ENCODE results near the gene RPL36. TPM values are rescaled to one million over a fixed set of nuclear protein-coding genes. Genes with fewer than 3 reads are reported as not detected.
"Not testable (repeated sequence)": the region's sequence is repeated elsewhere in the genome, so short reads cannot be mapped to it uniquely, and the experiment has no call there.

The RPL36 gene
- total and polyA plus RNA-seq, 9 of the 15 experiments (the other 6 are each of a cell fraction or from before 2014, with no cell fraction given) = 350 to 3,412 (median 1,507) TPM

DNA sequence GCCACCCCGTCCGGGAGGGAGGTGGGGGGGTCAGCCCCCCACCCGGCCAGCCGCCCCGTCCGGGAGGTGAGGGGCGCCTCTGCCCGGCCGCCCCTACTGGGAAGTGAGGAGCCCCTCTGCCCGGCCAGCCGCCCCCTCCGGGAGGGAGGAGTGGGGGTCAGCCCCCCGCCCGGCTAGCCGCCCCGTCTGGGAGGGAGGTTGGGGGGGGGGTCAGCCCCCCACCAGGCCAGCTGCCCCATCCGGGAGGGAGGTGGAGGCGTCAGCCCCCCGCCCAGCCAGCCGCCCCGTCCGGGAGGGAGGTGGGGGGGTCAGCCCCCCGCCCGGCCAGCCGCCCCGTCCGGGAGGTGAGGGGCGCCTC lies 11.9 kb downstream of the RPL36 start:
- 0 out of 2 replicates have a peak, but pooled peaks have one; percentile 4 for TF ChIP-seq RBFOX2 (IDR thresholded peaks at IDR 0.05; ENCODE audit: low read depth, low read length)
- TF ChIP-seq POLR2G (IDR thresholded peaks at IDR 0.05; ENCODE audit: low read depth, low read length) = peak; percentile 6; the same call in 1 of the 2 replicates
- H3K27ac ChIP-seq (ENCODE audit: extremely low read depth, low read depth, low read length); H3K4me3 ChIP-seq; H3K9me3 ChIP-seq (replicated peaks; ENCODE audit: control insufficient read depth, insufficient read depth, low read depth, low read length); H3K27me3 ChIP-seq (ENCODE audit: control insufficient read depth in 2 of 2, insufficient read depth in 2 of 2, low read length in 2 of 2); BruUV-seq (replicated peaks); H3K9ac ChIP-seq (ENCODE audit: insufficient read depth in 1 of 2, low read depth in 2 of 2, low read length in 2 of 2); H3K9me1 ChIP-seq (ENCODE audit: control insufficient read depth, insufficient read depth, low read length); in situ Hi-C loops (cut with MboI); intact Hi-C loops (cut with micrococcal nuclease); ATAC-seq; H2AFZ ChIP-seq (ENCODE audit: low read depth, low read length); DNase-seq (ENCODE audit: extremely low read depth in 1 of 4, low spot score in 3 of 4); H3K4me2 ChIP-seq (ENCODE audit: insufficient read depth, low read length); CTCF ChIA-PET (ENCODE audit: low intra/inter-chr PET ratio); FAIRE-seq: not testable (repeated sequence)
- Histone ChIP-seq H3K4me1 (replicated peaks in 1 of 2; ENCODE audit: control insufficient read depth in 2 of 2, insufficient read depth in 2 of 2, low read length in 2 of 2) (peaks cover 0 to 36% of the 10 kb centered on the region in 2 experiments; a peak in 2 of 5 replicates), H3K79me2 (ENCODE audit: control insufficient read depth, insufficient read depth, low read length) (peaks cover 18% of the 10 kb centered on the region; the same call in 2 of the 3 replicates), H3K36me3 (ENCODE audit: control insufficient read depth, insufficient read depth, low read length) (peaks cover 83% of the 10 kb centered on the region; the same call in 2 of the 3 replicates), H4K20me1 (replicated peaks; ENCODE audit: control insufficient read depth, insufficient read depth, low read length) (0 out of 2 replicates have a peak, but pooled peaks cover 15% of the 10 kb centered on the region)
- no CpG with 5 or more reads among the region's 28 CpGs for WGBS (ENCODE audit: insufficient coverage, low coverage, missing lambda C conversion rate)
- POLR2A ChIA-PET = interaction anchor here (0.6 kb wide), 1 partner anchor 999 kb away, joined by 3 read pairs; no protein-coding TSS in a partner anchor

All from K562 (cell line).